Measurements from ENCODE around the gene TTC22.

TTC22 gene

DNA sequence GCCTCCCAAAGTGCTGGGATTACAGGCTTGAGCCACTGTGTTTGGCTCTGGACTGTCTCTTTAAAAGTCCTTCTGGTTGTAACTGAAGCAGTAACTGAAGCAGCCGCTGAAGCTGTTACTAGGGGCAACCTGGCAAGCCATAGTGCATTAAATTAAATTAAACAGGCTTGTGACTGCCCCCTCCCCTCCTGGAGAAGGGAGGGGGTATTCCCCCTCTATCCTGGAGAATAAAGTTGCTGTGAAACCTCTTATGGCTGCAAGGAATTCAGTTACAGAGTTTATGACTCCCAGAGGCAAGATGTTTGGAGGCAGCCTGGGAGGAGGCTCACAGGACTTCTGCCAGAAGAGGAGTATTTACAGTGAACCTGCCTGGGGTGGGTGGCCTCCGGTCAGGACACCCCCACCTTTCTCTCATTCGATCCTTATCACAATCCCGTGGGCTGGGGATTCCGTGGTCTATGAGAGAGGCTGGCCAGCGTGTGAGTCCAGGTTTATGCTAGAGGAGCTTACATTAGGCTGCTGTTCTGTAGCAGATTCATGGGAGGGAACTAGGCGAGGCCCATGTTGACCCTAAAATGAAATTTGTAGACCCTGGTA, 8.3 kb downstream of the TTC22 start:
- no peak overlapping the region for H3K27ac ChIP-seq
- no peak overlapping the region for H3K4me2 ChIP-seq
- no peaks in the 10 kb centered on the region for H3K79me2 ChIP-seq (ENCODE audit: insufficient read depth, low read depth)
- no peak overlapping the region for H3K9ac ChIP-seq
- H3K27me3 ChIP-seq (ENCODE audit: insufficient read depth, low read depth): no peaks in the 10 kb centered on the region
- no peak overlapping the region for H3K4me3 ChIP-seq (IDR thresholded peaks at IDR 0.05; ENCODE audit: insufficient read depth, low read depth, low read length)
- no peak overlapping the region for H2AFZ ChIP-seq (ENCODE audit: low read depth)
- H3K4me1 ChIP-seq (ENCODE audit: low read depth, poor library complexity, severe bottlenecking): no peaks in the 10 kb centered on the region
- no peaks in the 10 kb centered on the region for H3K36me3 ChIP-seq (ENCODE audit: insufficient read depth)
- no peaks in the 10 kb centered on the region for H4K20me1 ChIP-seq (ENCODE audit: insufficient read depth)
- TF ChIP-seq, protein P1, sequence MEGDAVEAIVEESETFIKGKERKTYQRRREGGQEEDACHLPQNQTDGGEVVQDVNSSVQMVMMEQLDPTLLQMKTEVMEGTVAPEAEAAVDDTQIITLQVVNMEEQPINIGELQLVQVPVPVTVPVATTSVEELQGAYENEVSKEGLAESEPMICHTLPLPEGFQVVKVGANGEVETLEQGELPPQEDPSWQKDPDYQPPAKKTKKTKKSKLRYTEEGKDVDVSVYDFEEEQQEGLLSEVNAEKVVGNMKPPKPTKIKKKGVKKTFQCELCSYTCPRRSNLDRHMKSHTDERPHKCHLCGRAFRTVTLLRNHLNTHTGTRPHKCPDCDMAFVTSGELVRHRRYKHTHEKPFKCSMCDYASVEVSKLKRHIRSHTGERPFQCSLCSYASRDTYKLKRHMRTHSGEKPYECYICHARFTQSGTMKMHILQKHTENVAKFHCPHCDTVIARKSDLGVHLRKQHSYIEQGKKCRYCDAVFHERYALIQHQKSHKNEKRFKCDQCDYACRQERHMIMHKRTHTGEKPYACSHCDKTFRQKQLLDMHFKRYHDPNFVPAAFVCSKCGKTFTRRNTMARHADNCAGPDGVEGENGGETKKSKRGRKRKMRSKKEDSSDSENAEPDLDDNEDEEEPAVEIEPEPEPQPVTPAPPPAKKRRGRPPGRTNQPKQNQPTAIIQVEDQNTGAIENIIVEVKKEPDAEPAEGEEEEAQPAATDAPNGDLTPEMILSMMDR (conservative IDR thresholded peaks at IDR 0.05; ENCODE audit: low read depth, low read length): no peak

- Histone ChIP-seq H3K27ac (no peak overlapping the region), H3K9ac (no peak overlapping the region), H3K79me2 (ENCODE audit: insufficient read depth, low read depth) (no peaks in the 10 kb centered on the region), H3K4me1 (ENCODE audit: low read depth, poor library complexity, severe bottlenecking) (no peaks in the 10 kb centered on the region), H3K27me3 (ENCODE audit: insufficient read depth, low read depth) (no peaks in the 10 kb centered on the region), H3K4me3 (IDR thresholded peaks at IDR 0.05; ENCODE audit: insufficient read depth, low read depth, low read length) (no peak overlapping the region), H4K20me1 (ENCODE audit: insufficient read depth) (no peaks in the 10 kb centered on the region), H3K4me2 (no peak overlapping the region), H2AFZ (ENCODE audit: low read depth) (no peak overlapping the region), H3K36me3 (ENCODE audit: insufficient read depth) (no peaks in the 10 kb centered on the region)
- TF ChIP-seq, protein P1 (conservative IDR thresholded peaks at IDR 0.05; ENCODE audit: low read depth, low read length): peak; percentile 50
Observed at GRCh38 chr1:54791880-54792522, 9.1 kb downstream of the TTC22 start.

DNA sequence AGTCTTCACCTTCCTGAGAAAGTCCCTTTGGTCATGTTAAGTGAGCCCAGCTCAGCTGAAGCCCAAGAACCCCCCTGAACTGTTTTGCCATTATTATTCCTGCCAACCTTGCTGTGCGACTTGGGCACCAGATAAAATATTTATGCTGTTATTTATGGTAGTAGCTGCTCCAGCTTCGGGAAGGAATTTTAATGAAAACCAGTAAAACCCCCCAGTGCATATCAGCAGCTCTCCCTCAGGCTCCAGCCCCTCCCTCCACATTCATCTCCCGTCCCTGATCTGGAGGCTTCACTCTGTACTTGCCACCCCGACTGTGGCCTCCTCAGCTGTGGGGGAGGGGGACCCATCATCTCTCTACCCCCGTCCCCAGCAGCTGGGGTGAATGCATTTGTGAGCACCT, 12.7 kb downstream of the TTC22 start:
- Histone ChIP-seq H3K4me1 (ENCODE audit: low read depth, poor library complexity, severe bottlenecking) (no peaks in the 10 kb centered on the region), H3K27ac (no peak overlapping the region), H3K36me3 (ENCODE audit: insufficient read depth) (no peaks in the 10 kb centered on the region), H3K27me3 (ENCODE audit: insufficient read depth, low read depth) (no peaks in the 10 kb centered on the region), H3K4me2 (no peak overlapping the region), H2AFZ (ENCODE audit: low read depth) (no peak overlapping the region), H3K9ac (no peak overlapping the region), H4K20me1 (ENCODE audit: insufficient read depth) (no peaks in the 10 kb centered on the region), H3K79me2 (ENCODE audit: insufficient read depth, low read depth) (no peaks in the 10 kb centered on the region), H3K4me3 (IDR thresholded peaks at IDR 0.05; ENCODE audit: insufficient read depth, low read depth, low read length) (no peak overlapping the region)
- TF ChIP-seq, protein P1 (conservative IDR thresholded peaks at IDR 0.05; ENCODE audit: low read depth, low read length): no peak

DNA sequence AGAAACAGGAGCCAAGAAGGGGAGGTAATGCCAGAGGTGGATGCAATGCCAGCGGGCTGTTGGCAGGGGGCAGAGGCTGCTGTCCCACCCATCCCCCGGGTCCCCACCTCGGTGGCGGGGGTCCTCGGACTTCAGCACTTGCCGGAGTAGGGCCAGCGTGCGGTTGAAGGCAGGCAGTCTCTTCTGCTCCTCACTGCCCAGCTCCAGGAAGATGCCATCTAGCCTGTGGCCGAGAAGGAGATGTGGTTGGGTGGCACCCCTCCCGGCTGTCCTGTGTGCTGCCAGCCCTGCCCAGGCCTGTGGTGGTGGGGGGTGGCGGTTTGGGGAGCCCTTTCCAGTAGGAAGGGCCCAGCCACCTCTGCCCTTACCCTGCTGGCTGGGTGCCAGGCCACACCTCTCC, 13.5 kb downstream of the TTC22 start:
- Histone ChIP-seq H3K4me2 (no peak overlapping the region), H3K4me1 (ENCODE audit: low read depth, poor library complexity, severe bottlenecking) (no peaks in the 10 kb centered on the region), H2AFZ (ENCODE audit: low read depth) (no peak overlapping the region), H3K27me3 (ENCODE audit: insufficient read depth, low read depth) (no peaks in the 10 kb centered on the region), H3K9ac (no peak overlapping the region), H4K20me1 (ENCODE audit: insufficient read depth) (no peaks in the 10 kb centered on the region), H3K4me3 (IDR thresholded peaks at IDR 0.05; ENCODE audit: insufficient read depth, low read depth, low read length) (no peak overlapping the region), H3K79me2 (ENCODE audit: insufficient read depth, low read depth) (no peaks in the 10 kb centered on the region), H3K36me3 (ENCODE audit: insufficient read depth) (no peaks in the 10 kb centered on the region), H3K27ac (no peak overlapping the region)
- TF ChIP-seq, protein P1 (conservative IDR thresholded peaks at IDR 0.05; ENCODE audit: low read depth, low read length): no peak

All from KMS-11 (cell line).